ENCODE results near the gene TSPAN8.

DNA sequence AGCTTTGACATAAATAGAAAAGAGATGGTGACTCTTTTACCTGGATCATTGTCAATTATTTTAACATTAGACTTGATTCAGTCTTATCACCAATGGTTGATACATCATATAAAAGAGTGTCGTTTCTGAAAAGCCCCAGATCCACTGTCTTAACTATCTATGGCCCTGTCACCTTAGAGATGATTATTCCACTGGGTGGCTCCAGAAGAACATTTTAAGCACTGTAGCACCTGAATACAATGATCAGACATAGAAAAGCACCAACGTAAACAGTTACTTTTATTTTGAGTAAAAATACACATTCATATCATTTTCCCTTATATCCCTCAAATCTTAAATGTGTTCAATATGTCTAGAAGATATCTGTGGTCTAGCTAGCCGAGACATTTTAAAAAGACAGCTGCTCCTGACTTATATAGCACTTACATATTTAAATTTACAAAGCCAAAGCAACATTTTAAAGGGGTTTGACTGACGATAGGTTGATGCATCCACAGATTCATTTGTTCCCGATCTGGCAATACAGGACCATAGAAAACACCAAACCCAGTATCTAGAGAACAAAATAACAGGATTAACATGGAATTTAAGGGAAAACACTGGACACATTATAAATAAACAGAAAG, 32.9 kb downstream of the TSPAN8 start:
- TF ChIP-seq, protein P1, sequence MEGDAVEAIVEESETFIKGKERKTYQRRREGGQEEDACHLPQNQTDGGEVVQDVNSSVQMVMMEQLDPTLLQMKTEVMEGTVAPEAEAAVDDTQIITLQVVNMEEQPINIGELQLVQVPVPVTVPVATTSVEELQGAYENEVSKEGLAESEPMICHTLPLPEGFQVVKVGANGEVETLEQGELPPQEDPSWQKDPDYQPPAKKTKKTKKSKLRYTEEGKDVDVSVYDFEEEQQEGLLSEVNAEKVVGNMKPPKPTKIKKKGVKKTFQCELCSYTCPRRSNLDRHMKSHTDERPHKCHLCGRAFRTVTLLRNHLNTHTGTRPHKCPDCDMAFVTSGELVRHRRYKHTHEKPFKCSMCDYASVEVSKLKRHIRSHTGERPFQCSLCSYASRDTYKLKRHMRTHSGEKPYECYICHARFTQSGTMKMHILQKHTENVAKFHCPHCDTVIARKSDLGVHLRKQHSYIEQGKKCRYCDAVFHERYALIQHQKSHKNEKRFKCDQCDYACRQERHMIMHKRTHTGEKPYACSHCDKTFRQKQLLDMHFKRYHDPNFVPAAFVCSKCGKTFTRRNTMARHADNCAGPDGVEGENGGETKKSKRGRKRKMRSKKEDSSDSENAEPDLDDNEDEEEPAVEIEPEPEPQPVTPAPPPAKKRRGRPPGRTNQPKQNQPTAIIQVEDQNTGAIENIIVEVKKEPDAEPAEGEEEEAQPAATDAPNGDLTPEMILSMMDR (IDR thresholded peaks at IDR 0.05): no peak
- no peak for TF ChIP-seq ZFX (IDR thresholded peaks at IDR 0.05; ENCODE audit: borderline replicate concordance)

Measured in 22Rv1 (cell line).